ENCODE results near the gene COQ10B. TPM values are rescaled to one million over a fixed set of nuclear protein-coding genes. Genes with fewer than 3 reads are reported as not detected.

Gene COQ10B
- total RNA-seq, 6 donors from 2014 or later: 10.2 to 35.1 (median 25.6) TPM

- Histone ChIP-seq H3K27ac (peak overlapping the region; percentile 87 to 97 (median 92)), H3K27me3 (no peaks in the 10 kb centered on the region), H3K4me3 (peak overlapping the region; percentile 80 to 92 (median 82)), H3K4me1 (peaks cover 32 to 51% (median 41%) of the 10 kb centered on the region in 4 donors), H3K36me3 (peaks cover 3 to 51% (median 22%) of the 10 kb centered on the region in 4 donors), H3K9me3 (no peaks in the 10 kb centered on the region)
- WGBS, 2 donors: 15 to 19% methylated on average over 12 to 14 of the region's 14 CpGs
- TF ChIP-seq POLR2A (IDR thresholded peaks at IDR 0.05) (no peak), EP300 (IDR thresholded peaks at IDR 0.05) (no peak), POLR2AphosphoS5 (IDR thresholded peaks at IDR 0.05) (no peak)
- TF ChIP-seq, protein P1, sequence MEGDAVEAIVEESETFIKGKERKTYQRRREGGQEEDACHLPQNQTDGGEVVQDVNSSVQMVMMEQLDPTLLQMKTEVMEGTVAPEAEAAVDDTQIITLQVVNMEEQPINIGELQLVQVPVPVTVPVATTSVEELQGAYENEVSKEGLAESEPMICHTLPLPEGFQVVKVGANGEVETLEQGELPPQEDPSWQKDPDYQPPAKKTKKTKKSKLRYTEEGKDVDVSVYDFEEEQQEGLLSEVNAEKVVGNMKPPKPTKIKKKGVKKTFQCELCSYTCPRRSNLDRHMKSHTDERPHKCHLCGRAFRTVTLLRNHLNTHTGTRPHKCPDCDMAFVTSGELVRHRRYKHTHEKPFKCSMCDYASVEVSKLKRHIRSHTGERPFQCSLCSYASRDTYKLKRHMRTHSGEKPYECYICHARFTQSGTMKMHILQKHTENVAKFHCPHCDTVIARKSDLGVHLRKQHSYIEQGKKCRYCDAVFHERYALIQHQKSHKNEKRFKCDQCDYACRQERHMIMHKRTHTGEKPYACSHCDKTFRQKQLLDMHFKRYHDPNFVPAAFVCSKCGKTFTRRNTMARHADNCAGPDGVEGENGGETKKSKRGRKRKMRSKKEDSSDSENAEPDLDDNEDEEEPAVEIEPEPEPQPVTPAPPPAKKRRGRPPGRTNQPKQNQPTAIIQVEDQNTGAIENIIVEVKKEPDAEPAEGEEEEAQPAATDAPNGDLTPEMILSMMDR (IDR thresholded peaks at IDR 0.05): no peak
- ATAC-seq (ENCODE audit: low FRiP score in 2 of 2) (no peak), DNase-seq (no peak)
Measured at GRCh38 chr2:197498235-197498936, 45.0 kb downstream of the COQ10B start.

DNA sequence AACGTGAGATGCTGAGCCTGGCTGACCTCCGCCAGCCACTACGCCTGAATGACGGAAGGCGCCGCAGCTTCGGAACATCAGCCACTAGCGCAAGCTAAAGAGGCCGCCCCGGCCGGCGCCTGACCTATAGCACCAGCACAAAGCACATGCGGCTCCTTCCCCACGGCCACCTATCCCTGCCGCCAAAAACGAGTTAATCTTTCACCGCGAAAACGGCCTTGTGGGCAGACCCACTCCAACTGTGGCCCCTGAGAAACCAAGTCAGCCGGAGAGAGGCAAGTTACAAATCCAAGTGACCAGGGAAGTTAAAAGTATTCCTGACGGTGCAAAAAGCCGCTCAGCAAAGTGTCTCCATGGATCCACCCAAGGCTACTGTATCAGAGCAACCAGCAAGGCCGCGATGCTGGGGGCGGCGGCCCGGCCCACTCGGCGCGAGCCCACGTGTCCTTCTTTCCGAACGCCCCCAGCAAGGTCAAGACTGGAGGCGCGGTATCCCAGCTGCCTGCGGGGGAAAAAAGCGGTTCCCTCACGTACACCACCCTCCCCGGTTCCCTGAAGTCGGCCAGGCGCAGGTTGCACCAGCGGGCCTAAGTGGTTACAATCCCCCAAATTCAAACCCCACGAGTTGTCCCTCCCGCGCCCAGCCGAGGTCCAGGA is 45.7 kb downstream of the COQ10B start:
- 0 to 3% methylated on average over 8 to 37 of the region's 46 CpGs for WGBS, 2 donors
- Histone ChIP-seq H3K36me3 (peaks cover 3 to 51% (median 17%) of the 10 kb centered on the region in 4 donors), H3K4me1 (peaks cover 32 to 51% (median 41%) of the 10 kb centered on the region in 4 donors), H3K9me3 (no peaks in the 10 kb centered on the region), H3K4me3 (peak overlapping the region; percentile 80 to 92 (median 82)), H3K27me3 (no peaks in the 10 kb centered on the region), H3K27ac (peak overlapping the region; percentile 87 to 97 (median 92))
- DNase-seq (peak; percentile 84 to 91), ATAC-seq (ENCODE audit: low FRiP score in 2 of 2) (peak; percentile 35 to 58)
- TF ChIP-seq POLR2A (IDR thresholded peaks at IDR 0.05) (peak in 1 of 4 donors; percentile 7), EP300 (IDR thresholded peaks at IDR 0.05) (no peak)

GRCh38 chr2:197499594-197500502 is 46.5 kb downstream of the COQ10B start, which contains the start of the genes HSPD1 and HSPE1:
TSS of gene HSPD1 (minus strand) at chr2:197499840. CDS start at chr2:197498848, 992 bp downstream.
TSS of gene HSPE1 (plus strand) at chr2:197500379. CDS start at chr2:197500437, 58 bp downstream.
- TF ChIP-seq EP300 (IDR thresholded peaks at IDR 0.05) (peak; percentile 29 to 92 (median 72)), POLR2A (IDR thresholded peaks at IDR 0.05) (peak in 3 of 4 donors; percentile 94 to 95 (median 94)), POLR2AphosphoS5 (IDR thresholded peaks at IDR 0.05) (peak; percentile 92 to 97)
- TF ChIP-seq, protein P1 (IDR thresholded peaks at IDR 0.05): peak in 1 of 6 experiments; percentile 13
- no peaks in the 10 kb centered on the region for H3K9me3 ChIP-seq
- H3K4me1 ChIP-seq: peaks cover 32 to 51% (median 41%) of the 10 kb centered on the region in 4 donors
- peak within 1 kb of the TSS; percentile 80 to 92 (median 82) for H3K4me3 ChIP-seq
- peak; percentile 98 to 100 for ATAC-seq (ENCODE audit: low FRiP score in 2 of 2)
- H3K27me3 ChIP-seq: no peaks in the 10 kb centered on the region
- peak; percentile 98 to 99 for DNase-seq
- H3K36me3 ChIP-seq: peaks cover 0 to 51% (median 20%) of the 10 kb centered on the region in 4 donors
- WGBS, 2 donors: 1 to 2% methylated on average over 11 to 68 of the region's 104 CpGs
- peak within 1 kb of the TSS; percentile 87 to 97 (median 92) for H3K27ac ChIP-seq

GRCh38 chr2:197500503-197501131 is 47.3 kb downstream of the COQ10B start:
- H3K27me3 ChIP-seq: no peaks in the 10 kb centered on the region
- H3K4me1 ChIP-seq: peaks cover 32 to 51% (median 40%) of the 10 kb centered on the region in 4 donors
- no peak for DNase-seq
- peak overlapping the region; percentile 77 to 92 (median 82) for H3K4me3 ChIP-seq
- H3K9me3 ChIP-seq: no peaks in the 10 kb centered on the region
- H3K36me3 ChIP-seq: peaks cover 0 to 46% (median 18%) of the 10 kb centered on the region in 4 donors
- 0% methylated on average over 18 to 24 of the region's 30 CpGs for WGBS, 2 donors
- peak in 1 of 2 donors; percentile 3 for ATAC-seq (ENCODE audit: low FRiP score in 2 of 2)
- TF ChIP-seq, protein P1 (IDR thresholded peaks at IDR 0.05): peak in 1 of 6 experiments; percentile 7
- TF ChIP-seq POLR2AphosphoS5 (IDR thresholded peaks at IDR 0.05) (no peak), POLR2A (IDR thresholded peaks at IDR 0.05) (no peak)
- H3K27ac ChIP-seq: peak overlapping the region; percentile 87 to 97 (median 92)
